GM18868 (cell line): ENCODE results near the gene MGAT3.

Source experiments
- ATAC-seq: cut with Tn5 transposase; IDR thresholded peaks from one replicate; pipeline ENCODE4 v1.9.1; 2021; ENCODE audit warnings: mild to moderate bottlenecking, moderate library complexity; ENCODE audit not compliant: unreplicated experiment

Gene MGAT3

GRCh38 chr22:39470451-39471291 lies 13.9 kb downstream of the MGAT3 start:
- no peak for ATAC-seq

DNA sequence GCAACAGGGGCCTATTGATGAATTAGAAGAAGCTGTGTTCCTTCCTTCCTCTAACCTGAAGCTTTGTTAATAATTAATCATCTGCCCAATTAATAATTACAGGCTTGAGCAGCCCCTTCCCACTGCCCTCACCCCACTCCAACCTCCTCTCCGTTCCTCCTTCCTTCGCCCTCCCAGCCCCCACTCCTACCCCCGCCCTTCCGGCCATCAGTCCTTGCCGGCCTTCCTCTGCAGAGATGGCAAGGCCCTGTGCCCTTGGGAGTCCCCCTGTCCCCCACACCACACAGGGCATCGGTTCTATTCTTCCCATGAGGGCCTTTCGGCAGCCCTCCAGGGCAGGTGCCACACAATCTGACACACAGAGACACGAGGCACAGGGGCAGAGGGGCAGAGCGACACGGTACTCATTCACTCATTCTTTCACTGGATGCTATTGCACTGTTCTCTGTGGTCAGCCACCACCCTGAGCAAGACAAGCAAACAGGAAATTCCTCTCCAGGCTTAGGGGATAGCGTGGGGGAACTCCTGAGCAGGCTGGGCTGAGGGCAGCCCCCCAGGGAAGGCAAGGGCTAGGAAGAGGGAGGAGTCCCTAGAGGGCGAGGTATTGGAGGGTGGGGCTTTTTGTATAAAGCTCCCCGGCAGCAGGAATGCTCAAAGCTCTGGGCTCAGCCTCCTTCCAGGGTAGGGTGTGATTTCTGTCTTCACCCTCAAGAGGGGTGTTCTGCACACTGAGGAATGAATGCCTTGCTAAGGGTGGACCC lies 14.7 kb downstream of the MGAT3 start:
- ATAC-seq: peak; percentile 63

DNA sequence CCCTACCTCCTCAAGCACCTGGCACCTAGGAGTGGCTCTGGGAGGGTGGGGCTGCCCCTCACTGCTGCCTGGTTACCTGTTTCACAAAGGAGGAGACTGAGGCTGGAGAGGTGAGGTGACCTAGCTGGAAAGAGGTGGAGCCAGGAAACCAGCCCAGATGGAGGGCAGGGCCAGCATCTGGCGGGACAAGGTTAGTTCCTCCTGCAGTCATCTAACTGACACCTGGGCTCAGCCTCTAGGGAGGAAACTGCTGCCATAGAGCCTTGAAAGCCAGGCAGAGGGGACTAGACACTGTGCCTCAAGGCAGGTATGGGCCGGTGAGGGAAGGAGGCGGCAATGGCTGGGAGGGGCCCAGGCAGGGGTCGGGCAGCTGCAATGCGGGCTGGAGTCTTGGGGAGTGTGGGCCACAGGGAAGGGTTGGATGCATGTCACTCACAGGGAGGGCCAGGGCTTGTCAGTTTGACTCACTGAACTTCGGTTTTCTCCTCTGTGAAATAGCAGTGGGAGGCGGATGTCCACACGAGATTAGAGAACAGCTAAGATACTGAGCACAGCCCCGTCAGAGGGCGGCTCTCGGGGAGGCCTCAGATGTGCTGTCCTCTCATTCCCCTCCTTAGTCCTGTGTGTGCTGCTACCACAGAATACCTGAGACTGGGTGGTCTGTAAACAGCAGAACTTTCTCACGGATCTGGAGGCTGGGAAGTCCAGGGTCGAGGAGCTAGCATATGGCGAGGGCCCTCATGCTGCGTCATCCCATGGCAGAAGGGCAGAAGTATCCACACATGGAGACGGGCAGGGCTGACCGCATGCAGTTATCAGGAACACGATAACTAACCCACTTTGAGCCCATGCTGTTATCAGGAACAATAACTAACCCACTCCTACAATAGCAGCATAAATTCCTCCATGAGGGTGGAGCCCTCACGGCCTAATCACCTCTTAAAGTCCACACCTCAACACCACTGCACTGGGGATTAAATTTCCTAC lies 16.1 kb downstream of the MGAT3 start:
- ATAC-seq: no peak

GRCh38 chr22:39473851-39474250 lies 17.0 kb downstream of the MGAT3 start:
- no peak for ATAC-seq

DNA sequence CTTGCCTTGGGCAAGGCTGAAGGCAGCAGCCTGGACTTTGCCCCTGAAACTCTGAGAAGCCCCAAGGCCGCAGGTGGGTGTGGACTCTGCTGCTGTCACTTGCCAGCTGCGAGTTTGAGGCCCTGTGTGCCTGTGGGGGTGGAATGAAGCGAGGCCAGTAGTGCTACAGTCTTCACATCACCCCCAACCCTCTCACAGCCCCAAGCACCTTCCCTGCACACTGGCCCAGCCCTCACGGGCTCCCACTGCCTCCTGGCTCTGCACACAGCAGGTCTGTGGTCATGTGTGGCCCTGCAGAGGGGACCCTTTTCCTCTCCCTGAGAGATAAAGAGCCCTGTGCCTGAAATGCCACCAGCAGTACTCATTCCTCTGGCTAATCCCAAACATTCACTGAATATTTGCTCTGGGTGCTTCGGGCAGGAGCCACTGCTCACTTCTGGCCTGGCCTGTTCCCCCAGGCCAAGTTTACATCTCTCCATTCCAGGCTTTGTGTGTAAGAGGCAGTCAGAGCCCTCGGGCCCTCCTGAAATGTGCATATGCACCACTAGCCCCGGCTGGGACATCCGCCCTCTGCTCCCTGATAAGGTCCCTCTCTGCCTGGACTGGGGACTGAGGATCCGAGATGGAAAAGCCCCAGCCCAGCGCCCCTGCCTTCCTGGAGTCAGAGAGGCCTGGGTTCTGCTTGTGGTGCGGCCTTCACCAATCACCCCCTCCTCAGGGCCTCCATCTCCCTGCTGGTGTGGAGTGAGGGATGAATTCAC lies 17.7 kb downstream of the MGAT3 start:
- ATAC-seq: no peak

DNA sequence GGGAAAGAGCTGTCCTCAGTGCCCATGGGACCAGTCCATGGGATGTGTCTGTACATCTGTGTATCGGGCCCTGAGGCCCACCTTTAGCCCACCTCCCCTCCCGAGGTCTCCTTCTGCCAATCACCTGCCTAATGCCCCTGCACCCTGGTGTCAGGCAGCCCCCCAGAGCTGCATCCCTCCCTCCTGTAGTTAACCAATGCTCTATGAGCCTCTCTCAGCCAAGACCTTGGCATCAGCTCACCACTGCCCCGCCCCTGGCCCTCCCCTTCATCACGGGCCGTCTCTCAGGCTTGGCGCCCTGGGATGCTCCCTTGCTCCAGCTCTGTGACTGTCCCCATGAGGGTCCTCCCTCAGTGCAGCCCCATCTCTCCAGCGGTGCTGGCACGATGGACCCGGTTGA lies 18.5 kb downstream of the MGAT3 start:
- ATAC-seq: no peak

DNA sequence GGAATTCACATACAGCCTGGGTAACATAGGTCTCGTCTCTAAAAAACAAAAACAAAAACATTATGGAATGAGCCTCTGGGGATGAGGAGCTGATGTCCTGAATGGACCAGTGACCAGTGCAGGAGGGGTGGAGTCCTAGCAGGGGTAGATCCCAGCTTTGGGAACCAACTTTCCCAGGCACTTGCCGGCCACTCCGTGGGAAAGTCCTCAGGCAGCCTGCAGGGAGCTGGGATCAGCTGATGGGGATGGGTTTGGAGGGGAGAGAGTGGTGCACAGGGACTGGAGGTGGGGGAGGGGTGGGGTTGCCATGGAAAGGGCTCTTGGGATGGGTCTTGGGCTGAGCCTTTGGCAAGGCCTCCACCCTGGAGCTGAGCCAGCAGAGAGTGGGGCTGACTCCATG lies 19.1 kb downstream of the MGAT3 start:
- ATAC-seq: no peak

DNA sequence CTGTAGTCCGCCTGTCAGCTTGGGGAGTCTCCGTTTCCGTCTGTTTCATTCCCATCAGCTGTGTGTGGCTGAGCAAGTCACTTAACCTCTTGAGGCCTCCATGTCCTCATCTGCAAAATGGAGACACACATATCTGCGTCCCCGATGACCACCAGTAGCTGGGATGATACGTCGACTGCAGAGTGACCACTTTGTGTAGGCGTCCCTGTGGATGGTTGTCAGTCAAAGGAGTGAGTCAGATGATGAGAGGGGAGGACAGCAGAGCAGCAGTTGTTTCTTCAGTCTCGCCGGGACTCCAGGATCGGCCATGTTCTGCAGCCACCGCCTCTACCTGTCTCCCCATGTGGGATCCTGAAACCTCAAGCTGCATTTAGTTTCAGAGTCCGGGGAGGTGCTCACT lies 19.9 kb downstream of the MGAT3 start:
- no peak for ATAC-seq

- no peak for ATAC-seq
Measured at GRCh38 chr22:39477542-39477941, 20.7 kb downstream of the MGAT3 start.

DNA sequence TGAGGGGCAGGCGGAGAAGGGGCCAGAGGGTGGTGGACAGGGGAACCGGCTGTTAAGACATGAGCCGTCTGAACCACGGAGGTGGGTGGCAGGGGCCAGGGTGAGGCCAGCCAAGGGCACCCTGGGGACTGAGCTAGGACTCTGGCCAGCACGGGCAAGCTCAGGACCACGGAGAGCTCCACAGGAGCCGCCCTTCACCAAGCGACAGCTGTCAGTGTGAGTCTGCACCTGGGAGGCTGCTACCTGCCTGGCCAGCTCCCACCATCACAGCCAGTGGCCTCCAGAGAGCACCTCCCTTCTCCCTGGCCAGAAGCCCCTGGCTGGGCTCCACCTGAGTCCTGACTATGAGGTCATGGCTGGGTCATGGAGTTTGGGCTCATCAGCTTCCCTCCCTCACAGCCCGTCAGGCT lies 21.6 kb downstream of the MGAT3 start:
- ATAC-seq: no peak

- ATAC-seq: no peak
Measured at GRCh38 chr22:39479254-39479653, 22.4 kb downstream of the MGAT3 start.

GRCh38 chr22:39480557-39480956 lies 23.7 kb downstream of the MGAT3 start:
- no peak for ATAC-seq

DNA sequence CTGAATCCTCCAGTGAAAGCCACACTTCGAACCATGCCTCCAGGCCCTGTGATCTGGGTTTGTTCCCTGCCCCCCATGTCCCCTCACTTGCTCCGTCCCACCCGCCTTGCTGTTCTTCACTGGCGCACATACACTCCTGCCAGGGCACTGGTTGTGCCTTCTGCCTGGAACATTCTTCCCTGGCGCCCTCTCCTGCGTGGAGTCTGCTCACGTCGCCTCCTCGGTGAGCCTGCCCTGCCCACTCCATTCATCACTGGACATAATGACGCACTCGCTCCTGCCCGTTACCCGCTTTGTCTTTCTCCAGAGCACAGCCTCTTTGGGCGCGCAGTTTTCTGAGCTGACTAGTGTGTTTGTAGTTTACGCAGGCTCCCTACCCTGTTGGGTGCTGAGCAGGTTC lies 24.2 kb downstream of the MGAT3 start:
- ATAC-seq: no peak

- no peak for ATAC-seq
Measured at GRCh38 chr22:39481595-39481994, 24.8 kb downstream of the MGAT3 start.

GRCh38 chr22:39482768-39483167 lies 26.0 kb downstream of the MGAT3 start:
- no peak for ATAC-seq

- no peak for ATAC-seq
Measured at GRCh38 chr22:39486951-39487825, 30.4 kb downstream of the MGAT3 start.

GRCh38 chr22:39487826-39488520 lies 31.2 kb downstream of the MGAT3 start:
- ATAC-seq: no peak

DNA sequence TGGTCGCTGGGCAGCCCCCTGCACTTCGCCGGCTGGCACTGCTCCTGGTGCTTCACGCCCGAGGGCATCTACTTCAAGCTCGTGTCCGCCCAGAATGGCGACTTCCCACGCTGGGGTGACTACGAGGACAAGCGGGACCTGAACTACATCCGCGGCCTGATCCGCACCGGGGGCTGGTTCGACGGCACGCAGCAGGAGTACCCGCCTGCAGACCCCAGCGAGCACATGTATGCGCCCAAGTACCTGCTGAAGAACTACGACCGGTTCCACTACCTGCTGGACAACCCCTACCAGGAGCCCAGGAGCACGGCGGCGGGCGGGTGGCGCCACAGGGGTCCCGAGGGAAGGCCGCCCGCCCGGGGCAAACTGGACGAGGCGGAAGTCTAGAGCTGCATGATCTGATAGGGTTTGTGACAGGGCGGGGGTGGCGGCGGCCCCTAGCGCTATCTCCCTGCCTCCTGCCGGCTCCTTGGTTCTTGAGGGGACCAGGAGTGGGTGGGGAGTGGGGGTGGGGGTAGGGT lies 31.8 kb downstream of the MGAT3 start:
- ATAC-seq: no peak
